K562 (cell line): ENCODE results near the gene ABHD17B. TPM values are rescaled to one million over a fixed set of nuclear protein-coding genes. Genes with fewer than 3 reads are reported as not detected.

Experiments
- ATAC-seq: fragments of 200-7000 bp; cut with Tn5 transposase; 3 replicates; pipeline ENCODE4 v1.9.1; 2020; ENCODE audit warnings: moderate library complexity
- BruUV-seq: library from RNA; stranded (reverse); fragments of 400-500 nt; replicated peaks from 2 replicates; lab custom pipeline; 2021; lab: Mats Ljungman, UMichigan
- CTCF ChIA-PET: fragments of 300-600 bp; formaldehyde crosslinking; extraction: SDS; loops from one replicate; lab custom pipeline; 2021; ENCODE audit warnings: low intra/inter-chr PET ratio; lab: Yijun Ruan, JAX
- POLR2A ChIA-PET: fragments of 300-600, 350-650 bp; sonication (Branson Sonifier 250); formaldehyde crosslinking; extraction: SDS; loops from one replicate; lab custom pipeline; 2021; ENCODE audit warnings: antibody characterized with exemption, inconsistent platforms; lab: Yijun Ruan, JAX
- DNase-seq, 4 experiments: peaks; one replicate each; pipeline versions ENCODE4 v3.0.0 to v3.0.0-alpha.2; 2011 to 2018; ENCODE audit warnings: low spot score in 3 of 4, mixed read lengths in 3 of 4; ENCODE audit errors: extremely low read depth in 1 of 4
- FAIRE-seq: peaks from 2 replicates; lab custom pipeline; 2011; peaks lifted over from hg19 to GRCh38; lab: Jason Lieb, UNC
- H2AFZ ChIP-seq: 2 replicates; pipeline ENCODE4 v1.6.0; 2011; ENCODE audit warnings: low read depth, low read length, control low read depth, inconsistent platforms
- H3K27ac ChIP-seq: fragments of 200-600 bp; 3 replicates; pipeline ENCODE4 v1.8.0; 2011; ENCODE audit warnings: low read depth, mild to moderate bottlenecking, control low read depth, inconsistent platforms, low read length, moderate library complexity, mixed read lengths; ENCODE audit errors: extremely low read depth
- H3K27me3 ChIP-seq, 2 experiments: fragments of 300-600 bp in 1 of 2; 2 replicates in 1 of 2; 3 replicates in 1 of 2; pipeline versions ENCODE4 v1.6.0 to v1.8.0; 2011; ENCODE audit warnings: inconsistent platforms in 2 of 2, low read length in 2 of 2, mild to moderate bottlenecking in 1 of 2, mixed read lengths in 1 of 2, moderate library complexity in 1 of 2; ENCODE audit not compliant: control insufficient read depth in 2 of 2, insufficient read depth in 2 of 2
- H3K36me3 ChIP-seq: fragments of 300-600 bp; 3 replicates; pipeline ENCODE4 v1.8.0; 2011; ENCODE audit warnings: mild to moderate bottlenecking, low read length, inconsistent platforms; ENCODE audit not compliant: control insufficient read depth, insufficient read depth
- H3K4me1 ChIP-seq, 2 experiments: fragments of 200-600 bp in 1 of 2; replicated peaks in 1 of 2; 2 replicates in 1 of 2; 3 replicates in 1 of 2; pipeline versions ENCODE4 v1.5.1 to v1.8.0; 2011; ENCODE audit warnings: inconsistent platforms in 2 of 2, low read length in 2 of 2, mild to moderate bottlenecking in 1 of 2, mixed read lengths in 1 of 2, moderate library complexity in 1 of 2; ENCODE audit not compliant: control insufficient read depth in 2 of 2, insufficient read depth in 2 of 2
- H3K4me2 ChIP-seq: 2 replicates; pipeline ENCODE4 v1.6.1; 2011; ENCODE audit warnings: low read length, control low read depth, inconsistent platforms, mixed read lengths; ENCODE audit not compliant: insufficient read depth
- H3K4me3 ChIP-seq: fragments of 200-600 bp; sonication (generic), shearing (Covaris generic); 2 replicates; pipeline ENCODE4 v1.5.1; 2016; ENCODE audit warnings: control low read depth, inconsistent platforms
- H3K79me2 ChIP-seq: fragments of 200-600 bp; 3 replicates; pipeline ENCODE4 v1.8.0; 2011; ENCODE audit warnings: low read length, inconsistent platforms; ENCODE audit not compliant: control insufficient read depth, insufficient read depth
- H3K9ac ChIP-seq, 2 experiments: 2 replicates each; pipeline versions ENCODE4 v1.6.0 to v1.6.1; 2011; ENCODE audit warnings: low read depth in 2 of 2, low read length in 2 of 2, control low read depth in 1 of 2, inconsistent platforms in 1 of 2, mild to moderate bottlenecking in 1 of 2, mixed read lengths in 1 of 2; ENCODE audit not compliant: insufficient read depth in 1 of 2
- H3K9me1 ChIP-seq: one replicate; pipeline ENCODE4 v1.6.0; 2011; ENCODE audit warnings: inconsistent platforms, mild to moderate bottlenecking, low read length, moderate library complexity; ENCODE audit not compliant: control insufficient read depth, insufficient read depth
- H3K9me3 ChIP-seq: replicated peaks from 2 replicates; pipeline ENCODE4 v1.5.1; 2011; ENCODE audit warnings: low read depth, low read length, inconsistent platforms; ENCODE audit not compliant: control insufficient read depth, insufficient read depth
- H4K20me1 ChIP-seq: replicated peaks from 2 replicates; pipeline ENCODE4 v1.6.1; 2011; ENCODE audit warnings: low read length, inconsistent platforms, mixed read lengths; ENCODE audit not compliant: control insufficient read depth, insufficient read depth
- BCOR ChIP-seq: fragments of 450-650 bp; IDR thresholded peaks from 2 replicates; pipeline ENCODE4 v1.6.1; 2016
- C11orf30 ChIP-seq: fragments of 450-650 bp; IDR thresholded peaks from 2 replicates; pipeline ENCODE4 v1.6.1; 2016; ENCODE audit warnings: low read depth, mild to moderate bottlenecking
- CBX5 ChIP-seq: IDR thresholded peaks from 2 replicates; pipeline ENCODE4 v1.6.1; 2014; ENCODE audit warnings: low read depth, borderline replicate concordance
- CTCF ChIP-seq, 3 experiments: IDR thresholded peaks in 2 of 3; conservative IDR thresholded peaks in 1 of 3; 2 replicates each; pipeline ENCODE4 v1.5.1; 2011 to 2012; ENCODE audit warnings: low read length in 3 of 3, mild to moderate bottlenecking in 3 of 3, control low read depth in 2 of 3, improper control_type of control experiment in 1 of 3, inconsistent platforms in 1 of 3, low read depth in 1 of 3, mixed read lengths in 1 of 3, moderate library complexity in 1 of 3; ENCODE audit not compliant: insufficient read depth in 2 of 3
- GTF2F1 ChIP-seq: IDR thresholded peaks from 2 replicates; pipeline ENCODE4 v1.6.1; 2011; ENCODE audit warnings: low read depth, low read length, improper control_type of control experiment
- HDAC8 ChIP-seq: fragments of 450-650 bp; IDR thresholded peaks from 2 replicates; pipeline ENCODE4 v1.6.1; 2016; ENCODE audit warnings: mild to moderate bottlenecking, missing genetic modification characterization, moderate library complexity, missing compliant biosample characterization
- SAP30 ChIP-seq: fragments of 200-600 bp; sonication (generic); IDR thresholded peaks from 2 replicates; pipeline ENCODE4 v1.6.1; 2012; ENCODE audit warnings: borderline replicate concordance, low read depth, mild to moderate bottlenecking, moderate library complexity, low read length, control low read depth, inconsistent platforms; ENCODE audit not compliant: insufficient read depth, poor library complexity, severe bottlenecking
- ZBTB34 ChIP-seq: fragments of 250-450 bp; sonication (Bioruptor Pico); IDR thresholded peaks from 2 replicates; pipeline ENCODE4 v1.8.0; 2021; ENCODE audit warnings: mild to moderate bottlenecking, moderate library complexity
- ZNF695 ChIP-seq: fragments of 450-650 bp; formaldehyde crosslinking; IDR thresholded peaks from 2 replicates; pipeline ENCODE4 v1.4.0; 2020; ENCODE audit warnings: mild to moderate bottlenecking, moderate library complexity
- ZSCAN29 ChIP-seq: fragments of 450-650 bp; IDR thresholded peaks from 2 replicates; pipeline ENCODE4 v1.6.1; 2017
- WGBS: fragments of 100-300 bp; shearing (Covaris generic); methylation state at CpG from one replicate; pipeline ENCODE4 v1.1.6; 2016; ENCODE audit warnings: low coverage, mixed read lengths; ENCODE audit not compliant: insufficient coverage; ENCODE audit errors: missing lambda C conversion rate; 5-methylcytosine and 5-hydroxymethylcytosine counted together
- in situ Hi-C: fragments of 300-500 bp; cut with MboI; formaldehyde crosslinking; loops from 4 replicates; pipeline ENCODE4 v1.15.0; 2018; ENCODE audit warnings: inconsistent platforms, mixed read lengths
- intact Hi-C: fragments of 100-400 bp; cut with micrococcal nuclease; formaldehyde crosslinking; loops from 2 replicates; pipeline ENCODE4 v1.14.2; 2022
- polyA plus RNA-seq, 8 experiments: library from polyadenylated mRNA; depleted of rRNA in 4 of 8; stranded (reverse) in 5 of 8; unstranded in 3 of 8; fragments of >200 nt; fragmentation: Nextera tagmentation in 2 of 8; fragmentation: Illumina TruSeq in 1 of 8; extraction: Ambion mirVana in 2 of 8; extraction: Trizol in 1 of 8; gene quantifications; 2 replicates each; pipeline versions ENCODE4 v1.2.1 to v1.2.3, GENCODE V29; 2011 to 2014; ENCODE audit warnings: inconsistent platforms in 1 of 8, missing spikeins in 1 of 8
- total RNA-seq, 7 experiments: library from RNA; depleted of rRNA in 6 of 7; stranded (reverse); fragments of >200 nt in 6 of 7; fragmentation: Illumina TruSeq in 2 of 7; extraction: Trizol in 2 of 7; gene quantifications; 2 replicates each; pipeline versions ENCODE4 v1.2.1 to v1.2.3, GENCODE V29; 2011 to 2021; ENCODE audit warnings: low replicate concordance in 1 of 7

The ABHD17B gene
- total and polyA plus RNA-seq, 9 of the 15 experiments (the other 6 are each of a cell fraction or from before 2014, with no cell fraction given), result 1.9 to 13.4 (median 10.1) TPM

GRCh38 chr9:71863631-71864030 lies 47.4 kb downstream of the ABHD17B start:
- Histone ChIP-seq H3K27ac (no peak overlapping the region), H3K9me1 (no peaks in the 10 kb centered on the region), H3K4me1 (no peaks in the 10 kb centered on the region)
- ATAC-seq, result no peak
- no peak for DNase-seq
- TF ChIP-seq C11orf30, result no peak
- no peak for TF ChIP-seq ZSCAN29
- TF ChIP-seq CBX5, result no peak
- TF ChIP-seq SAP30, result no peak
- no peak for TF ChIP-seq GTF2F1
- no peak for TF ChIP-seq ZBTB34 (CRISPR knock-in tag)
- no peak for TF ChIP-seq BCOR
- no peak for TF ChIP-seq ZNF695
- no peak for TF ChIP-seq CTCF (IDR thresholded peaks at IDR 0.05 in 2 of 3, conservative IDR thresholded peaks at IDR 0.05 in 1 of 3; ENCODE audit: insufficient read depth in 2 of 3, low read depth in 1 of 3, low read length in 3 of 3)
- no peak for TF ChIP-seq HDAC8 (tag)
- TF ChIP-seq, all 486 proteins: peak for 0
- in situ Hi-C loops (no loop called here), intact Hi-C loops (no loop called here)
- FAIRE-seq, result no peak
- Histone ChIP-seq H2AFZ (no peak overlapping the region), H3K9ac (no peak overlapping the region), H3K27me3 (no peaks in the 10 kb centered on the region), H3K79me2 (no peaks in the 10 kb centered on the region), H4K20me1 (no peaks in the 10 kb centered on the region), H3K4me2 (no peak overlapping the region), H3K36me3 (peaks cover 11% of the 10 kb centered on the region; the same call in 2 of the 3 replicates), H3K4me3 (no peak overlapping the region), H3K9me3 (no peaks in the 10 kb centered on the region; the same call in 1 of the 2 replicates)
- 100% methylated on average over 1 of the region's 1 CpG for WGBS
- no TSS peak for BruUV-seq
- ChIA-PET CTCF (no interaction called here), POLR2A (interaction anchor here (0.6 kb wide), 1 partner anchor 154 kb away, joined by 3 read pairs; no protein-coding TSS in a partner anchor)
